HG02885 (cell line): ENCODE data around the gene OTC.

Experiments
- ATAC-seq: cut with Tn5 transposase; IDR thresholded peaks from one replicate; pipeline ENCODE4 v1.9.1; 2021; ENCODE audit warnings: mild to moderate bottlenecking; ENCODE audit not compliant: unreplicated experiment, poor library complexity

The OTC gene

GRCh38 chrX:38352362-38352761 is at the start of gene OTC:
TSS of gene OTC (plus strand) at chrX:38352604. CDS start at chrX:38352697, 93 bp downstream.
- ATAC-seq = no peak

- no peak for ATAC-seq
Measured at GRCh38 chrX:38304010-38304409, 48.4 kb upstream of the OTC start.

- no peak for ATAC-seq
Measured at GRCh38 chrX:38305971-38306370, 46.4 kb upstream of the OTC start.

GRCh38 chrX:38311743-38312142 is 40.7 kb upstream of the OTC start:
- no peak for ATAC-seq

GRCh38 chrX:38312436-38312835 is 40.0 kb upstream of the OTC start:
- no peak for ATAC-seq

- ATAC-seq = no peak
Measured at GRCh38 chrX:38313190-38313589, 39.2 kb upstream of the OTC start.

GRCh38 chrX:38315186-38315585 is 37.2 kb upstream of the OTC start:
- no peak for ATAC-seq

- no peak for ATAC-seq
Measured at GRCh38 chrX:38318196-38318595, 34.2 kb upstream of the OTC start.

GRCh38 chrX:38318606-38319005 is 33.8 kb upstream of the OTC start:
- no peak for ATAC-seq

GRCh38 chrX:38320819-38321218 is 31.6 kb upstream of the OTC start:
- ATAC-seq = no peak

- no peak for ATAC-seq
Measured at GRCh38 chrX:38326086-38326485, 26.3 kb upstream of the OTC start.

- peak; percentile 96 for ATAC-seq
Measured at GRCh38 chrX:38327007-38327774, 25.2 kb upstream of the OTC start, which contains the start of gene RPGR. TSS of gene RPGR (minus strand) at chrX:38327509. CDS start at chrX:38327367, 142 bp downstream.

- no peak for ATAC-seq
Measured at GRCh38 chrX:38327775-38328081, 24.7 kb upstream of the OTC start.

- peak; percentile 86 for ATAC-seq
Measured at GRCh38 chrX:38332505-38332904, 19.9 kb upstream of the OTC start.

- no peak for ATAC-seq
Measured at GRCh38 chrX:38335382-38335781, 17.0 kb upstream of the OTC start.

GRCh38 chrX:38336538-38337240 is 15.7 kb upstream of the OTC start:
- no peak for ATAC-seq

- no peak for ATAC-seq
Measured at GRCh38 chrX:38341442-38341841, 11.0 kb upstream of the OTC start.

GRCh38 chrX:38342853-38343778 is 9.3 kb upstream of the OTC start:
- ATAC-seq = no peak

GRCh38 chrX:38346150-38346549 is 6.3 kb upstream of the OTC start:
- no peak for ATAC-seq

GRCh38 chrX:38347136-38347535 is 5.3 kb upstream of the OTC start:
- ATAC-seq = peak; percentile 93

GRCh38 chrX:38351346-38351745 is 1.1 kb upstream of the OTC start:
- ATAC-seq = no peak
